Astrocyte of the cerebellum (primary cell): ENCODE data around the gene KLHL13.
A peak's percentile ranks its signal among the peaks of the same experiment; 100 is the strongest.

Experiments
- DNase-seq: peaks from one replicate; pipeline ENCODE4 v3.0.0-alpha.2; 2011; ENCODE audit warnings: low read depth
- H3K4me3 ChIP-seq: 2 replicates; pipeline ENCODE4 v1.5.1; 2011; ENCODE audit warnings: mild to moderate bottlenecking, low read depth, low read length, moderate library complexity
- CTCF ChIP-seq: IDR thresholded peaks from 2 replicates; pipeline ENCODE4 v1.5.1; 2012; ENCODE audit warnings: low read length, low read depth, moderate library complexity, mild to moderate bottlenecking; ENCODE audit errors: missing control alignments
- in situ Hi-C: cut with HindIII; loops from 2 replicates; pipeline ENCODE4 v1.10.0; 2017; ENCODE audit warnings: low sequenced_read_pairs

Gene KLHL13

GRCh38 chrX:118117741-118118140 lies 1.1 kb upstream of the KLHL13 start:
- in situ Hi-C loops: no loop called here
- TF ChIP-seq CTCF: no peak
- no peak overlapping the region for H3K4me3 ChIP-seq

DNA sequence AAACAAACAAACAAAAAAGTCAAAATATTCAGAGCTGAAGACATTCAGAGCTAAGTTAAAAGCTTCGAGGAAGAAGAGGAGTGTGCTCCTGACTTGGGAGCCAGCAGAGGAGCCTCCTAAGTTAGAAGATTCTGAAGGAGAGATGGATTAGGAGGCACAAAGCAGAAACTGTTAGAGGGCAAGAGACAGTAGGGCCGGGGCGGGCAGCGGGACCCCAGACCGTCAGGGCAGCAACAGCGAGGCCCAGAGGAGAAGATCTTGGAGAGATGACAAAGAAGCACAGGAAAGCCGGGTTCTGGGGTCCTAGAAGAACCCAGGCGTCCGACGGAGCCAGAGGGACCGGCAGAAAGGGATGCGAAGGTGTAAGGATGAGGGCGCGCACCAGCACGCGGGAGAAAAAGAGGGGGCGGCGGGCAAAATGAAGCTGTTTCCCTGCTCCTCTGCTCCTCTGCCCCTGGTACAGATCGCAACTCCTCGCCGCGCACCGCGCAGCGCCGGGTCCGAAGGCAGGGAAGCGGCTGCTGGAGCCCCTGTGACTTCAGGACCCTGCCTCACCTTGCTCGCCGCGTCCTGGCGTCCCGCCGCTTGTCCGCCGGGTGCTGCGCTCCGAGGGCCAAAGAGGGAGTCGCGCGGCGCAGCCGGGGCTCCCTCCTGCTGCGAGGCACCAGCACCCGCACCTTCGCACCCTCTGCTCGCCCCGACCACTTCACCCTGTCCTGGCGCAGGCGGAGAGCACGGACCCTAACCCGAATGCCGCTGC lies 477 bp downstream of the KLHL13 start:
- TF ChIP-seq CTCF: no peak
- no peak for DNase-seq
- H3K4me3 ChIP-seq: peak overlapping the region; percentile 57
- in situ Hi-C loops: no loop called here

More at GRCh38 chrX:118117741-118118140, 1.1 kb upstream of the KLHL13 start:
- DNase-seq: no peak

DNA sequence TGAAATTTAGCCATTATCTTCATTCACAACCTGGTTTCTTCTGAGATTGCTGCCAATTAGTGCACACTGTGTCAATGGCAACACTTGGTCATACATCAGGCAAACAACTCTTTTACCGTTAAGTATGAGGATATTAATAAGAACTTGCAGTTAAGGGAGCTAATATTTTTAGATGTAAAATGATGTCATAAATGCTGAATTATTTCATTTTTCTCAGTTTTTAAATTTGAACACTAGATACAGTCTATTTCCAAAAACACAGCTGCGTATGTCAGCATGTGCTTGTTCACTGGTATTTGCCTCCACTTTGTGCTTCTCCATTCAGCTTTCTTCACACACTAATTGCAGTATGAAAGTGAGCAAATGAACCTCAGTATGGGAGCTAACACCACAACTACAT lies 1.6 kb downstream of the KLHL13 start:
- in situ Hi-C loops: no loop called here
- H3K4me3 ChIP-seq: no peak overlapping the region
- DNase-seq: no peak
- no peak for TF ChIP-seq CTCF

DNA sequence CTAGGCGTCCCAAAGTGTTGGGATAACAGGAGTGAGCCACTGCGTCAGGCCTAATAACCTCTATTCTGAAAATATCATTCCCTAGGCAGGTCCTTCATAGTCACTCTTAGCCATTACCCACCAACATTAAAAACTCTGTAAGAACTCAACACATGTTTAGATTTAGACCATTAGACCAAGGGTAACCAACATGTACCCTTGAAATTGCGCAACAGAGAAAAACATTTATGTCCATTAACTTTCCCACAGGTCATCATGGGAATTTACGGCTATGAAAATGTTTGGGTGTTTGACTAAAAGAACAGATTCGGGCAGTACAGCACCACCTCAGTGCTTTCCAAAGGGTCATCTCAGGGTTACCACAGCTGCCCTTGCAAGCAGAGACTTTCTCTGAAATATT lies 7.5 kb downstream of the KLHL13 start:
- no peak for TF ChIP-seq CTCF
- DNase-seq: no peak
- no peak overlapping the region for H3K4me3 ChIP-seq
- in situ Hi-C loops: no loop called here

- in situ Hi-C loops: no loop called here
- peak; percentile 23 for DNase-seq
- H3K4me3 ChIP-seq: no peak overlapping the region
- no peak for TF ChIP-seq CTCF
Measured at GRCh38 chrX:118108304-118108703, 8.3 kb downstream of the KLHL13 start.

DNA sequence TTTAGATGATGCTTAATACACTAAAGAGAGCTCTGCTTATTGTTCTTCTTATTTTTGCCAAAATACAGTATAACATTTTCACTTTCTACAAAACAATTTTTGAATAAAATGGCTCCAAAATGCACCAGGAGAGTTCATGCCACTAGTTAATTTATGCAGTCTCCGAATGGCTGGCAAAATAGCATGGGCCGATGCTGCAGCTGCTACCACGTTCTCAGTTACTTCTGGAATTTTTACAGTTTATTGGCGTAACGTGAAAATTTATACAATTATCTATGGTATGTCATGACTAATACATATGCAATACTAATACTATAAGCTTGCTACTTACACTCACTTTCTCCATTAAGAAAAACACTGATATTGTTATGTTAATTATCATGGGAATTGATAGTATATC lies 16.5 kb downstream of the KLHL13 start:
- no peak overlapping the region for H3K4me3 ChIP-seq
- no peak for DNase-seq
- in situ Hi-C loops: no loop called here
- TF ChIP-seq CTCF: no peak

DNA sequence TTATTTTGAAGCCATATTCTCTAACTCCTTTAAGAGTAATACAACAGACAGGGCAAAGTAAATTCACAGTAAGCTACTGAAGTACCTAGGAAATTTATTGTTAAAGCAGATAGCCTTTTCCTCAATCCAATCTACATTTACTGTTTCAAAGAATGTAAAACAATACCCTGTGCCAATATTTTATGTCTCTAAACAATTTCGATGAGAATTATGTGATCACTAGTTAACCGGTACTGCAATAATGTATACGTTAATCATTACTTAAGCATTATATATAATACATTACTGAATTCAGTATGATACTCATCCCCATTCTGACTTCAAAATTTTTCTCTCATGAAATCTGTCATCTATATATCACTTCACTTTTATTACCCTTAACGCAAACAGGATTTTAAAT lies 28.5 kb downstream of the KLHL13 start:
- DNase-seq: no peak
- in situ Hi-C loops: no loop called here
- no peak for TF ChIP-seq CTCF
- no peak overlapping the region for H3K4me3 ChIP-seq
